H9 (cell line): ENCODE measurements around the gene MYO1E. TPM values are rescaled to one million over a fixed set of nuclear protein-coding genes. Genes with fewer than 3 reads are reported as not detected.

Experiments
- DNase-seq: peaks from one replicate; pipeline ENCODE4 v3.0.0-alpha.2; 2017
- H2AFZ ChIP-seq: one replicate; pipeline ENCODE4 v1.6.1; 2013; ENCODE audit warnings: mild to moderate bottlenecking, low read length, control low read depth, moderate library complexity
- H2AK5ac ChIP-seq: 2 replicates; pipeline ENCODE4 v1.6.1; 2013; ENCODE audit warnings: low read length, control low read depth, mixed read lengths; ENCODE audit not compliant: insufficient read length
- H2BK120ac ChIP-seq: one replicate; pipeline ENCODE4 v1.6.1; 2013; ENCODE audit warnings: low read depth, mild to moderate bottlenecking, low read length, control low read depth, inconsistent platforms; ENCODE audit not compliant: poor library complexity, severe bottlenecking
- H2BK12ac ChIP-seq: 2 replicates; pipeline ENCODE4 v1.6.1; 2013; ENCODE audit warnings: low read length, control low read depth, mixed read lengths, low read depth; ENCODE audit not compliant: insufficient read length
- H2BK15ac ChIP-seq: 2 replicates; pipeline ENCODE4 v1.6.1; 2013; ENCODE audit warnings: low read depth, low read length, control low read depth
- H2BK20ac ChIP-seq: one replicate; pipeline ENCODE4 v1.6.1; 2013; ENCODE audit warnings: low read depth, mild to moderate bottlenecking, low read length, control low read depth, inconsistent platforms; ENCODE audit not compliant: poor library complexity, severe bottlenecking
- H2BK5ac ChIP-seq: 2 replicates; pipeline ENCODE4 v1.6.1; 2013; ENCODE audit warnings: low read length, control low read depth, mixed read lengths; ENCODE audit not compliant: insufficient read length
- H3K14ac ChIP-seq: 2 replicates; pipeline ENCODE4 v1.6.1; 2013; ENCODE audit warnings: low read length, control low read depth; ENCODE audit not compliant: insufficient read depth
- H3K18ac ChIP-seq: 2 replicates; pipeline ENCODE4 v1.6.1; 2013; ENCODE audit warnings: low read depth, mild to moderate bottlenecking, mixed read lengths, low read length, control low read depth; ENCODE audit not compliant: insufficient read length
- H3K23ac ChIP-seq: 2 replicates; pipeline ENCODE4 v1.6.1; 2013; ENCODE audit warnings: low read length, control low read depth, mixed read lengths, low read depth; ENCODE audit not compliant: insufficient read length
- H3K23me2 ChIP-seq: 2 replicates; pipeline ENCODE4 v1.6.1; 2013; ENCODE audit warnings: low read depth, mild to moderate bottlenecking, mixed read lengths, low read length, control low read depth; ENCODE audit not compliant: insufficient read length, poor library complexity, severe bottlenecking
- H3K27ac ChIP-seq: 2 replicates; pipeline ENCODE4 v1.5.1; 2013; ENCODE audit warnings: low read length, control low read depth, mixed read lengths, low read depth; ENCODE audit not compliant: insufficient read length
- H3K27me3 ChIP-seq: 2 replicates; pipeline ENCODE4 v1.6.1; 2013; ENCODE audit warnings: low read length, control low read depth, inconsistent platforms; ENCODE audit not compliant: insufficient read depth
- H3K4ac ChIP-seq: 2 replicates; pipeline ENCODE4 v1.6.1; 2013; ENCODE audit warnings: low read depth, mild to moderate bottlenecking, control low read depth, inconsistent platforms, low read length, moderate library complexity
- H3K4me1 ChIP-seq: 2 replicates; pipeline ENCODE4 v1.6.1; 2013; ENCODE audit warnings: low read length, control low read depth, inconsistent platforms; ENCODE audit not compliant: insufficient read depth
- H3K4me2 ChIP-seq: 2 replicates; pipeline ENCODE4 v1.6.1; 2013; ENCODE audit warnings: low read length, control low read depth, mixed read lengths; ENCODE audit not compliant: insufficient read length, insufficient read depth
- H3K56ac ChIP-seq: 2 replicates; pipeline ENCODE4 v1.6.1; 2013; ENCODE audit warnings: low read depth, mild to moderate bottlenecking, mixed read lengths, low read length, control low read depth; ENCODE audit not compliant: insufficient read length
- H3K79me1 ChIP-seq: 2 replicates; pipeline ENCODE4 v1.6.1; 2013; ENCODE audit warnings: low read depth, mild to moderate bottlenecking, moderate library complexity, low read length, control low read depth, inconsistent platforms; ENCODE audit not compliant: insufficient read depth, poor library complexity, severe bottlenecking
- H3K79me2 ChIP-seq: 2 replicates; pipeline ENCODE4 v1.6.1; 2013; ENCODE audit warnings: low read length, control low read depth, inconsistent platforms; ENCODE audit not compliant: insufficient read depth
- H3K9ac ChIP-seq: 2 replicates; pipeline ENCODE4 v1.6.1; 2013; ENCODE audit warnings: low read length, control low read depth, mixed read lengths; ENCODE audit not compliant: insufficient read length; ENCODE audit errors: extremely low read depth
- H3K9me3 ChIP-seq: one replicate; pipeline ENCODE4 v1.6.1; 2013; ENCODE audit warnings: low read depth, low read length, inconsistent platforms; ENCODE audit not compliant: control insufficient read depth
- H3T11ph ChIP-seq: one replicate; pipeline ENCODE4 v1.6.1; 2013; ENCODE audit warnings: mild to moderate bottlenecking, low read length, control low read depth, inconsistent platforms
- H4K20me1 ChIP-seq: one replicate; pipeline ENCODE4 v1.6.1; 2013; ENCODE audit not compliant: control insufficient read depth, insufficient read length, insufficient read depth
- H4K5ac ChIP-seq: 2 replicates; pipeline ENCODE4 v1.6.1; 2013; ENCODE audit warnings: low read depth, mild to moderate bottlenecking, mixed read lengths, low read length, control low read depth; ENCODE audit not compliant: insufficient read length
- H4K8ac ChIP-seq: replicated peaks from 2 replicates; pipeline ENCODE4 v1.6.1; 2013; ENCODE audit warnings: low read length, control low read depth, mixed read lengths, low read depth; ENCODE audit not compliant: insufficient read length
- H4K91ac ChIP-seq: 2 replicates; pipeline ENCODE4 v1.6.1; 2013; ENCODE audit warnings: low read depth, mild to moderate bottlenecking, moderate library complexity, mixed read lengths, low read length, control low read depth; ENCODE audit not compliant: insufficient read length
- H3K27ac Mint-ChIP-seq, 3 experiments: 2 replicates in 2 of 3; 3 replicates in 1 of 3; pipeline ENCODE4 v1.8.0; 2020 to 2021; ENCODE audit warnings: mixed read lengths in 3 of 3, mild to moderate bottlenecking in 1 of 3, moderate library complexity in 1 of 3
- H3K27me3 Mint-ChIP-seq: 2 replicates; pipeline ENCODE4 v1.8.0; 2021; ENCODE audit warnings: low read depth, mild to moderate bottlenecking, moderate library complexity, mixed read lengths
- H3K36me3 Mint-ChIP-seq, 3 experiments: 2 replicates in 2 of 3; 3 replicates in 1 of 3; pipeline ENCODE4 v1.8.0; 2020 to 2021; ENCODE audit warnings: low read depth in 3 of 3, mixed read lengths in 3 of 3; ENCODE audit not compliant: insufficient read depth in 1 of 3
- H3K4me1 Mint-ChIP-seq, 2 experiments: 2 replicates each; pipeline ENCODE4 v1.8.0; 2020; ENCODE audit warnings: mixed read lengths in 2 of 2
- H3K4me3 Mint-ChIP-seq, 2 experiments: 2 replicates in 1 of 2; 3 replicates in 1 of 2; pipeline ENCODE4 v1.8.0; 2020 to 2021; ENCODE audit warnings: mild to moderate bottlenecking in 2 of 2, mixed read lengths in 2 of 2, moderate library complexity in 1 of 2
- H3K9me3 Mint-ChIP-seq, 2 experiments: 2 replicates in 1 of 2; 3 replicates in 1 of 2; pipeline ENCODE4 v1.8.0; 2020; ENCODE audit warnings: mild to moderate bottlenecking in 2 of 2, mixed read lengths in 2 of 2, moderate library complexity in 1 of 2
- CTCF ChIP-seq: fragments of 200-600 bp; sonication (generic); conservative IDR thresholded peaks from 3 replicates; pipeline ENCODE4 v1.8.0; 2021; ENCODE audit warnings: antibody characterized with exemption, mild to moderate bottlenecking
- WGBS: extraction: QIAGEN DNeasy Blood & Tissue Kit; methylation state at CpG from one replicate; pipeline ENCODE4 v1.1.7; 2013; ENCODE audit warnings: missing lambda C conversion rate, low lambda C conversion rate, mixed read lengths; ENCODE audit not compliant: insufficient read length; ENCODE audit errors: extremely low coverage; 5-methylcytosine and 5-hydroxymethylcytosine counted together
- total RNA-seq: library from RNA; stranded (reverse); gene quantifications from 2 replicates; pipeline ENCODE4 v1.2.1, GENCODE V29; 2021

MYO1E gene
- total RNA-seq, 1 experiment from 2014 or later, result 235 TPM

DNA sequence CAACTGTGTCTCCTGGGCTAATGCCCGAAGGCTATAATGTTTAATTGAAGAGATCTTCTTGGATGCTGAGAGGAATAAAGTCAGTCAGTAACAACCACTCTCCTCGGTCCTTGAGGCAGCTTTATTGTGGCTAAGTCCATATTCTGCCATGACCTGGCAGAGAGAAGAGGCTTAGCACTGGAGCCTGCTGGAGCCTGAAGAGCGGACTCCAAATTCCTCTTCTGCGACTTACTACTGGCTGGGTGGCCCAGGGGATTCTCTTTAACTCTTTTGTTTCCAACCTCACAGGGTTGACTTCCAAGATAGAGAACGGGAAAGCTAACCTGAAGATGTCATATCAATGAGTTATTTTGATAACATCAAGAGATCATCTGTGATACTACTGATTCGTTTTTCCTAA lies 71.1 kb downstream of the MYO1E start:
- no peak overlapping the region for H4K8ac ChIP-seq
- H2BK20ac ChIP-seq, result no peak overlapping the region
- no peaks in the 10 kb centered on the region; the same call in 1 of the 2 replicates for H3K79me2 ChIP-seq
- no peak for TF ChIP-seq CTCF
- H3K79me1 ChIP-seq, result no peaks in the 10 kb centered on the region
- H3K18ac ChIP-seq, result no peak overlapping the region
- no peak overlapping the region for H4K5ac ChIP-seq
- H2BK120ac ChIP-seq, result no peak overlapping the region
- peaks cover 0 to 3% (median under 1%) of the 10 kb centered on the region in 3 experiments; a peak in 2 of 7 replicates for H3K36me3 Mint-ChIP-seq
- no peaks in the 10 kb centered on the region for H3K23me2 ChIP-seq
- H3K27me3 Mint-ChIP-seq, result no peaks in the 10 kb centered on the region
- H4K20me1 ChIP-seq, result no peaks in the 10 kb centered on the region
- no peak overlapping the region for H3K27ac ChIP-seq
- no peaks in the 10 kb centered on the region for H3K27me3 ChIP-seq
- no peak overlapping the region for H3K4me3 Mint-ChIP-seq
- no peaks in the 10 kb centered on the region; a peak in 1 of 5 replicates for H3K9me3 Mint-ChIP-seq
- WGBS, result no CpG with 5 or more reads among the region's 6 CpGs
- H2AFZ ChIP-seq, result no peak overlapping the region
- no peak overlapping the region for H3K56ac ChIP-seq
- no peaks in the 10 kb centered on the region for H3K9me3 ChIP-seq
- no peak overlapping the region for H4K91ac ChIP-seq
- no peak for DNase-seq
- peak overlapping the region in 1 of 3 experiments; percentile 0; a peak in 3 of 7 replicates for H3K27ac Mint-ChIP-seq
- H2BK15ac ChIP-seq, result no peak overlapping the region
- H3K4ac ChIP-seq, result no peak overlapping the region
- peaks cover 2% of the 10 kb centered on the region; the same call in 1 of the 2 replicates for H3K4me1 ChIP-seq
- H3K4me2 ChIP-seq, result no peak overlapping the region
- no peak overlapping the region for H2BK5ac ChIP-seq
- no peak overlapping the region for H3K9ac ChIP-seq
- H2AK5ac ChIP-seq, result no peak overlapping the region
- H3K14ac ChIP-seq, result no peak overlapping the region
- no peak overlapping the region for H3T11ph ChIP-seq
- H3K23ac ChIP-seq, result no peak overlapping the region
- peaks cover 46 to 56% of the 10 kb centered on the region in 2 experiments for H3K4me1 Mint-ChIP-seq
- H2BK12ac ChIP-seq, result no peak overlapping the region
